ENCODE measurements around the gene RFNG. TPM values are rescaled to one million over a fixed set of nuclear protein-coding genes. Genes with fewer than 3 reads are reported as not detected.

Gene RFNG
- polyA plus RNA-seq, 1 experiment, result 23.7 TPM

GRCh38 chr17:82088838-82089722 lies 37.5 kb upstream of the RFNG start:
- Histone ChIP-seq H3K4me3 (ENCODE audit: low read depth, low read length) (no peak overlapping the region), H3K36me3 (ENCODE audit: control insufficient read depth, insufficient read depth, low read length) (peaks cover 69% of the 10 kb centered on the region), H3K27me3 (ENCODE audit: control insufficient read depth, insufficient read depth, low read length) (no peaks in the 10 kb centered on the region)
- TF ChIP-seq, protein P1, sequence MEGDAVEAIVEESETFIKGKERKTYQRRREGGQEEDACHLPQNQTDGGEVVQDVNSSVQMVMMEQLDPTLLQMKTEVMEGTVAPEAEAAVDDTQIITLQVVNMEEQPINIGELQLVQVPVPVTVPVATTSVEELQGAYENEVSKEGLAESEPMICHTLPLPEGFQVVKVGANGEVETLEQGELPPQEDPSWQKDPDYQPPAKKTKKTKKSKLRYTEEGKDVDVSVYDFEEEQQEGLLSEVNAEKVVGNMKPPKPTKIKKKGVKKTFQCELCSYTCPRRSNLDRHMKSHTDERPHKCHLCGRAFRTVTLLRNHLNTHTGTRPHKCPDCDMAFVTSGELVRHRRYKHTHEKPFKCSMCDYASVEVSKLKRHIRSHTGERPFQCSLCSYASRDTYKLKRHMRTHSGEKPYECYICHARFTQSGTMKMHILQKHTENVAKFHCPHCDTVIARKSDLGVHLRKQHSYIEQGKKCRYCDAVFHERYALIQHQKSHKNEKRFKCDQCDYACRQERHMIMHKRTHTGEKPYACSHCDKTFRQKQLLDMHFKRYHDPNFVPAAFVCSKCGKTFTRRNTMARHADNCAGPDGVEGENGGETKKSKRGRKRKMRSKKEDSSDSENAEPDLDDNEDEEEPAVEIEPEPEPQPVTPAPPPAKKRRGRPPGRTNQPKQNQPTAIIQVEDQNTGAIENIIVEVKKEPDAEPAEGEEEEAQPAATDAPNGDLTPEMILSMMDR (IDR thresholded peaks at IDR 0.05; ENCODE audit: insufficient read depth, low read depth, low read length), result no peak
- CTCF ChIA-PET, result no interaction called here
- POLR2A ChIA-PET, result no interaction called here
- DNase-seq (ENCODE audit: low read depth), result no peak

- ChIA-PET POLR2A (no interaction called here), CTCF (no interaction called here)
- H3K36me3 ChIP-seq (ENCODE audit: control insufficient read depth, insufficient read depth, low read length), result peaks cover 71% of the 10 kb centered on the region
- TF ChIP-seq, protein P1 (IDR thresholded peaks at IDR 0.05; ENCODE audit: insufficient read depth, low read depth, low read length), result no peak
- no peak for DNase-seq (ENCODE audit: low read depth)
- no peaks in the 10 kb centered on the region for H3K27me3 ChIP-seq (ENCODE audit: control insufficient read depth, insufficient read depth, low read length)
- no peak overlapping the region for H3K4me3 ChIP-seq (ENCODE audit: low read depth, low read length)
Measured at GRCh38 chr17:82087961-82088837, 36.6 kb upstream of the RFNG start.

GRCh38 chr17:82086941-82087906 lies 35.6 kb upstream of the RFNG start:
- CTCF ChIA-PET, result no interaction called here
- POLR2A ChIA-PET, result no interaction called here
- DNase-seq (ENCODE audit: low read depth), result no peak
- Histone ChIP-seq H3K36me3 (ENCODE audit: control insufficient read depth, insufficient read depth, low read length) (peaks cover 73% of the 10 kb centered on the region), H3K27me3 (ENCODE audit: control insufficient read depth, insufficient read depth, low read length) (no peaks in the 10 kb centered on the region), H3K4me3 (ENCODE audit: low read depth, low read length) (no peak overlapping the region)
- TF ChIP-seq, protein P1 (IDR thresholded peaks at IDR 0.05; ENCODE audit: insufficient read depth, low read depth, low read length), result no peak

DNA sequence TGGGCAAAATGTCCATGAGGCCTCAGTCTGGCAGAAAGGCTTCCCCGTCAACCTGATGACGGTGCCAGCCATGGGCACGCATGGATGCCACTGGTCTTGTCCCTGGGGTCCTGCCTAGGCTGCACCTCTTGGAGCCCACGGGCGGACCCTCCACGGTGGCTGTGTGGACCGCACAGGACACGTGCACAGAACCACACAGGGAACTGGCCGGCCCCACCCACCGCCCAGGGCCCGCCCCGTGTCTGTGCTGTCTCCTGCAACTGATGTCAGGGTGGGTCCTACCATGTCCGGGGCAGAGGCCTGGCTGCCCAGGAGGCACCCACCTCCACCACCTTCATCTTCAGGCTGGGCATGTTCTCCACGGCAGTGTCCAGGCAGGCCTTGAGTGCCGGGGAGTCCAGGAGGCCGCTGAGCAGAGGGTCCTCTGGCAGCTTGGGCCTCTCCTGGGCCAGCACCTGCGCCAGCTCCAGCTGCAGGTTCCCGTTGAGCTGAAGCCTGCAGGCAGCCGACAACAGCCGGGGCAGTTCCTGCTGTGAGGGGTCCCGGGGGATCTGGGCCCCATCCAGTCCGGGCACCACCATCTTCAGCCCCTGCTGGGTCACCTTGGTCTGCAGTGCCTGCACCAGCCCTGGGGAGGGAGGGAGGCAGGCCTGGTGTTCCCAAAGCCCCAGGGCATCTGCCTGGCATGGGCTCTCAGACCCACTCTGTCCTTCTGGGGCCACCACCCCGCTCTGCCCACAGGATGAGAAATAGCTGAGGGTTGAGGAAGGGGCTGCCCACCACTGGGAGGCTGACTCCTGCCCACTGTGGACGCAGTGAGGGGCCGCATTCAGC lies 34.5 kb upstream of the RFNG start:
- POLR2A ChIA-PET, result no interaction called here
- TF ChIP-seq, protein P1 (IDR thresholded peaks at IDR 0.05; ENCODE audit: insufficient read depth, low read depth, low read length), result no peak
- peaks cover 73% of the 10 kb centered on the region for H3K36me3 ChIP-seq (ENCODE audit: control insufficient read depth, insufficient read depth, low read length)

More for the DNA sequence above, 34.5 kb upstream of the RFNG start:
- Histone ChIP-seq H3K4me3 (ENCODE audit: low read depth, low read length) (no peak overlapping the region), H3K27me3 (ENCODE audit: control insufficient read depth, insufficient read depth, low read length) (no peaks in the 10 kb centered on the region)
- CTCF ChIA-PET, result no interaction called here
- no peak for DNase-seq (ENCODE audit: low read depth)

Data from BJ (cell line).